HepG2 (cell line): Measurements from ENCODE around the gene LSM10. TPM values are rescaled to one million over a fixed set of nuclear protein-coding genes. Genes with fewer than 3 reads are reported as not detected.

Experiments
- BCL3 ChIP-seq: sonication (generic); formaldehyde crosslinking; IDR thresholded peaks from 2 replicates; pipeline ENCODE4 v1.5.1; 2020; ENCODE audit warnings: mild to moderate bottlenecking, missing genetic modification reagents, moderate library complexity
- CREB1 ChIP-seq, 2 experiments: fragments of 450-650 bp in 1 of 2; IDR thresholded peaks; 2 replicates each; pipeline ENCODE4 v1.6.1; 2016 to 2017; ENCODE audit warnings: control low read depth in 1 of 2, mild to moderate bottlenecking in 1 of 2, missing compliant biosample characterization in 1 of 2, missing genetic modification characterization in 1 of 2
- CREB3 ChIP-seq: sonication (generic); formaldehyde crosslinking; IDR thresholded peaks from 2 replicates; pipeline ENCODE4 v1.5.0; 2020; ENCODE audit warnings: missing genetic modification reagents
- DZIP1 ChIP-seq: sonication (generic); formaldehyde crosslinking; IDR thresholded peaks from 2 replicates; pipeline ENCODE4 v1.5.0; 2020; ENCODE audit warnings: mild to moderate bottlenecking, missing genetic modification reagents
- ISX ChIP-seq: sonication (generic); formaldehyde crosslinking; conservative IDR thresholded peaks from 2 replicates; pipeline ENCODE4 v1.5.0; 2020; ENCODE audit warnings: missing genetic modification reagents
- JUNB ChIP-seq: sonication (generic); formaldehyde crosslinking; IDR thresholded peaks from 2 replicates; pipeline ENCODE4 v1.8.0; 2022; ENCODE audit warnings: missing genetic modification reagents, mild to moderate bottlenecking, borderline replicate concordance
- KLF16 ChIP-seq, 2 experiments: sonication (generic) in 1 of 2; formaldehyde crosslinking in 1 of 2; IDR thresholded peaks; 2 replicates each; pipeline versions ENCODE4 v1.6.1 to v1.8.0; 2016 to 2023; ENCODE audit warnings: missing genetic modification reagents in 2 of 2, missing compliant biosample characterization in 1 of 2
- SAP130 ChIP-seq: IDR thresholded peaks from 2 replicates; pipeline ENCODE4 v1.6.1; 2016; ENCODE audit warnings: low read depth
- SIX1 ChIP-seq: sonication (generic); formaldehyde crosslinking; IDR thresholded peaks from 2 replicates; pipeline ENCODE4 v1.4.0; 2020; ENCODE audit warnings: missing genetic modification reagents, borderline replicate concordance
- YY1 ChIP-seq: IDR thresholded peaks from 2 replicates; pipeline ENCODE4 v1.6.1; 2011; ENCODE audit warnings: low read length, low read depth, moderate library complexity, mild to moderate bottlenecking; ENCODE audit not compliant: insufficient read depth, insufficient replicate concordance
- ZBTB1 ChIP-seq: sonication (generic); formaldehyde crosslinking; IDR thresholded peaks from 2 replicates; pipeline ENCODE4 v1.4.0; 2020; ENCODE audit warnings: missing genetic modification reagents, borderline replicate concordance
- ZNF343 ChIP-seq: sonication (generic); formaldehyde crosslinking; IDR thresholded peaks from 2 replicates; pipeline ENCODE4 v1.4.0; 2020; ENCODE audit warnings: mild to moderate bottlenecking, missing genetic modification reagents
- ZNF362 ChIP-seq: sonication (generic); formaldehyde crosslinking; IDR thresholded peaks from 2 replicates; pipeline ENCODE4 v1.4.0; 2020; ENCODE audit warnings: missing genetic modification reagents, mild to moderate bottlenecking, borderline replicate concordance
- ZNF574 ChIP-seq: sonication (generic); formaldehyde crosslinking; IDR thresholded peaks from 2 replicates; pipeline ENCODE4 v1.4.0; 2020; ENCODE audit warnings: missing genetic modification reagents
- polyA plus RNA-seq, 8 experiments: library from polyadenylated mRNA; depleted of rRNA in 3 of 8; stranded (reverse) in 7 of 8; unstranded in 1 of 8; fragments of >200 nt; fragmentation: Illumina TruSeq in 4 of 8; extraction: Trizol in 4 of 8; gene quantifications; 2 replicates each; pipeline versions ENCODE4 v1.2.1 to v1.2.3, GENCODE V29; 2011 to 2016; ENCODE audit warnings: low read depth in 4 of 8, missing spikeins in 1 of 8, mixed read lengths in 1 of 8; ENCODE audit not compliant: insufficient read depth in 1 of 8
- total RNA-seq, 5 experiments: library from RNA; depleted of rRNA; stranded (reverse); fragments of >200 nt; fragmentation: Illumina TruSeq; extraction: Trizol; gene quantifications; 2 replicates each; pipeline ENCODE4 v1.2.3, GENCODE V29; 2016; ENCODE audit warnings: low read depth in 1 of 5
- TF ChIP-seq, protein P1 (sequence below): sonication (generic); formaldehyde crosslinking; IDR thresholded peaks from 2 replicates; pipeline ENCODE4 v1.4.0; 2020; ENCODE audit warnings: missing genetic modification reagents, borderline replicate concordance

Gene LSM10
- total and polyA plus RNA-seq, 2 of the 13 experiments (the other 11 are each of a cell fraction or from before 2014, with no cell fraction given) = 14.0 to 52.0 TPM

DNA sequence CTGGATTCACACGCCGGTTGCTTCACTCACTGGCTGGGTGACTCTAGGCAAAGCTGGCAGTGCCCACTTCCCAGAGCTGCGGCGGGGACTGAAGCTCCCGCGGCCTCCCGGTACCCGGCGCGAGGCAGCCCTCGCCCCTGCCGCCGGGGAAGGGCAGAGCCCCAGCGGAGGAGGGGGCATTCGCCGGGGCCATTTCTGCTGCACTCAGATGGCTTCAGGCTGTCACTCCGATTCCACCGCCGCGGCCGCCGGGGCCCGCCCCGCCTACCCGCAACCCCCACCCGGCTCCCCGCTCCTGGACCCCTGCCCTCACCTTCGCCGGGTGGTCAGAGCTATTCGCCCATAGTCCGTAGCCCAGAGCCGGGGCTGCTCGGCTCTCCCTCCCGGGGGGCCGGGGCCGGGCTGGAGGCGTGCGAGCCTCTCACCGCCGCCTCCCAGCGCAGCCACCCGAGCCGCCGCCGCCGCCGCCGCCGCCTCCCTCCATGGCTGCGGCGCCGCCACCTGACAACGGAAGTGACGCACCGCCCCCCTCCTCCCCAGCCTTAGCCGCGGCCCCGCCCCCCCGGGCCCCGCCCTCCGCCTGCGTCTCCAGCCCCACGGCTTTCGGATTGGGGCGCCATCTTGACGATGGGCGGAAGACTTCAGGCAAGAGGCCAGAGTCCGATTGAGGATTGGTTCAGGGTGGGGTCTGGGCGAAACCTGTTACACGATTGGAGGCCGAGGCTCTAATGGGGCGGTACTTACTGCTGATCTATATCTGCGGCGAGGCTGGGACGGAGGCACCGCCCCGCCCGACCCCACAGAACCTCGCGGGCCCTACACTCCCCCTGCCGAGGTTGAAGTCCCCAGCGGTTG, 12.1 kb downstream of the LSM10 start, which contains the start of gene STK40 (continued):
- TF ChIP-seq ZNF574 (peak; percentile 63), ZNF343 (CRISPR knock-in tag) (peak; percentile 74; the same call in 1 of the 2 replicates), SAP130 (peak; percentile 67), CREB3 (no peak), ZNF362 (CRISPR knock-in tag) (no peak), DZIP1 (no peak), SIX1 (CRISPR knock-in tag) (0 out of 2 replicates have a peak, but pooled peaks have one; percentile 9), JUNB (no peak), BCL3 (no peak), ZBTB1 (no peak), KLF16 (CRISPR knock-in tag; IDR thresholded peaks at IDR 0.05) (0 out of 4 replicates have a peak, but pooled peaks of 1 of the 2 experiments have one; percentile 57), YY1 (peak; percentile 98), CREB1 (IDR thresholded peaks at IDR 0.05) (peak; percentile 72), CREB1 (CRISPR knock-in tag; IDR thresholded peaks at IDR 0.05) (peak; percentile 91), ISX (CRISPR knock-in tag) (no peak)
- TF ChIP-seq, protein P1, sequence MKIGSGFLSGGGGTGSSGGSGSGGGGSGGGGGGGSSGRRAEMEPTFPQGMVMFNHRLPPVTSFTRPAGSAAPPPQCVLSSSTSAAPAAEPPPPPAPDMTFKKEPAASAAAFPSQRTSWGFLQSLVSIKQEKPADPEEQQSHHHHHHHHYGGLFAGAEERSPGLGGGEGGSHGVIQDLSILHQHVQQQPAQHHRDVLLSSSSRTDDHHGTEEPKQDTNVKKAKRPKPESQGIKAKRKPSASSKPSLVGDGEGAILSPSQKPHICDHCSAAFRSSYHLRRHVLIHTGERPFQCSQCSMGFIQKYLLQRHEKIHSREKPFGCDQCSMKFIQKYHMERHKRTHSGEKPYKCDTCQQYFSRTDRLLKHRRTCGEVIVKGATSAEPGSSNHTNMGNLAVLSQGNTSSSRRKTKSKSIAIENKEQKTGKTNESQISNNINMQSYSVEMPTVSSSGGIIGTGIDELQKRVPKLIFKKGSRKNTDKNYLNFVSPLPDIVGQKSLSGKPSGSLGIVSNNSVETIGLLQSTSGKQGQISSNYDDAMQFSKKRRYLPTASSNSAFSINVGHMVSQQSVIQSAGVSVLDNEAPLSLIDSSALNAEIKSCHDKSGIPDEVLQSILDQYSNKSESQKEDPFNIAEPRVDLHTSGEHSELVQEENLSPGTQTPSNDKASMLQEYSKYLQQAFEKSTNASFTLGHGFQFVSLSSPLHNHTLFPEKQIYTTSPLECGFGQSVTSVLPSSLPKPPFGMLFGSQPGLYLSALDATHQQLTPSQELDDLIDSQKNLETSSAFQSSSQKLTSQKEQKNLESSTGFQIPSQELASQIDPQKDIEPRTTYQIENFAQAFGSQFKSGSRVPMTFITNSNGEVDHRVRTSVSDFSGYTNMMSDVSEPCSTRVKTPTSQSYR (CRISPR knock-in tag) = no peak
